ENCODE results near the gene DNM3.
A peak's percentile ranks its signal among the peaks of the same experiment; 100 is the strongest.
"Not testable (repeated sequence)": the region's sequence is repeated elsewhere in the genome, so short reads cannot be mapped to it uniquely, and the experiment has no call there.

Gene DNM3

GRCh38 chr1:172040466-172040865, 199.2 kb downstream of the DNM3 start:
- Histone ChIP-seq H3K27ac (ENCODE audit: low read depth, low read length) (no peak overlapping the region), H3K36me3 (ENCODE audit: control insufficient read depth, insufficient read depth, low read length) (no peaks in the 10 kb centered on the region), H3K4me3 (ENCODE audit: low read length) (no peak overlapping the region), H3K4me1 (ENCODE audit: control insufficient read depth, insufficient read depth, low read length) (no peaks in the 10 kb centered on the region), H3K9ac (ENCODE audit: low read length) (no peak overlapping the region), H3K27me3 (ENCODE audit: control insufficient read depth, insufficient read depth, low read length) (no peaks in the 10 kb centered on the region)

GRCh38 chr1:172041102-172041501, 199.8 kb downstream of the DNM3 start:
- no peaks in the 10 kb centered on the region for H3K27me3 ChIP-seq (ENCODE audit: control insufficient read depth, insufficient read depth, low read length)
- H3K4me3 ChIP-seq (ENCODE audit: low read length), result no peak overlapping the region
- H3K4me1 ChIP-seq (ENCODE audit: control insufficient read depth, insufficient read depth, low read length), result no peaks in the 10 kb centered on the region
- no peak overlapping the region for H3K27ac ChIP-seq (ENCODE audit: low read depth, low read length)
- H3K9ac ChIP-seq (ENCODE audit: low read length), result no peak overlapping the region
- H3K36me3 ChIP-seq (ENCODE audit: control insufficient read depth, insufficient read depth, low read length), result no peaks in the 10 kb centered on the region

GRCh38 chr1:172041742-172042141, 200.4 kb downstream of the DNM3 start:
- no peaks in the 10 kb centered on the region for H3K4me1 ChIP-seq (ENCODE audit: control insufficient read depth, insufficient read depth, low read length)
- H3K9ac ChIP-seq (ENCODE audit: low read length), result no peak overlapping the region
- no peak overlapping the region for H3K4me3 ChIP-seq (ENCODE audit: low read length)
- no peak overlapping the region for H3K27ac ChIP-seq (ENCODE audit: low read depth, low read length)
- H3K36me3 ChIP-seq (ENCODE audit: control insufficient read depth, insufficient read depth, low read length), result no peaks in the 10 kb centered on the region
- no peaks in the 10 kb centered on the region for H3K27me3 ChIP-seq (ENCODE audit: control insufficient read depth, insufficient read depth, low read length)

- Histone ChIP-seq H3K36me3 (ENCODE audit: control insufficient read depth, insufficient read depth, low read length) (no peaks in the 10 kb centered on the region), H3K27ac (ENCODE audit: low read depth, low read length) (no peak overlapping the region), H3K27me3 (ENCODE audit: control insufficient read depth, insufficient read depth, low read length) (no peaks in the 10 kb centered on the region), H3K4me3 (ENCODE audit: low read length) (no peak overlapping the region), H3K9ac (ENCODE audit: low read length) (no peak overlapping the region), H3K4me1 (ENCODE audit: control insufficient read depth, insufficient read depth, low read length) (no peaks in the 10 kb centered on the region)
Observed at GRCh38 chr1:172043900-172044299, 202.6 kb downstream of the DNM3 start.

GRCh38 chr1:172051898-172052297, 210.6 kb downstream of the DNM3 start:
- no peak overlapping the region for H3K9ac ChIP-seq (ENCODE audit: low read length)
- H3K4me1 ChIP-seq (ENCODE audit: control insufficient read depth, insufficient read depth, low read length), result no peaks in the 10 kb centered on the region
- H3K36me3 ChIP-seq (ENCODE audit: control insufficient read depth, insufficient read depth, low read length), result no peaks in the 10 kb centered on the region
- H3K27me3 ChIP-seq (ENCODE audit: control insufficient read depth, insufficient read depth, low read length), result no peaks in the 10 kb centered on the region
- H3K4me3 ChIP-seq (ENCODE audit: low read length), result no peak overlapping the region
- H3K27ac ChIP-seq (ENCODE audit: low read depth, low read length), result no peak overlapping the region

GRCh38 chr1:172054172-172054571, 212.9 kb downstream of the DNM3 start:
- no peak overlapping the region for H3K27ac ChIP-seq (ENCODE audit: low read depth, low read length)
- no peaks in the 10 kb centered on the region for H3K4me1 ChIP-seq (ENCODE audit: control insufficient read depth, insufficient read depth, low read length)
- no peaks in the 10 kb centered on the region for H3K27me3 ChIP-seq (ENCODE audit: control insufficient read depth, insufficient read depth, low read length)
- no peaks in the 10 kb centered on the region for H3K36me3 ChIP-seq (ENCODE audit: control insufficient read depth, insufficient read depth, low read length)
- no peak overlapping the region for H3K4me3 ChIP-seq (ENCODE audit: low read length)
- H3K9ac ChIP-seq (ENCODE audit: low read length), result no peak overlapping the region

GRCh38 chr1:172055816-172056419, 214.6 kb downstream of the DNM3 start:
- H3K27ac ChIP-seq (ENCODE audit: low read depth, low read length); H3K4me3 ChIP-seq (ENCODE audit: low read length); H3K27me3 ChIP-seq (ENCODE audit: control insufficient read depth, insufficient read depth, low read length); H3K4me1 ChIP-seq (ENCODE audit: control insufficient read depth, insufficient read depth, low read length); H3K36me3 ChIP-seq (ENCODE audit: control insufficient read depth, insufficient read depth, low read length); H3K9ac ChIP-seq (ENCODE audit: low read length): not testable (repeated sequence)

GRCh38 chr1:172068334-172068733, 227.0 kb downstream of the DNM3 start:
- Histone ChIP-seq H3K36me3 (ENCODE audit: control insufficient read depth, insufficient read depth, low read length) (no peaks in the 10 kb centered on the region), H3K4me1 (ENCODE audit: control insufficient read depth, insufficient read depth, low read length) (no peaks in the 10 kb centered on the region), H3K9ac (ENCODE audit: low read length) (no peak overlapping the region), H3K27ac (ENCODE audit: low read depth, low read length) (no peak overlapping the region), H3K27me3 (ENCODE audit: control insufficient read depth, insufficient read depth, low read length) (no peaks in the 10 kb centered on the region), H3K4me3 (ENCODE audit: low read length) (no peak overlapping the region)

- Histone ChIP-seq H3K27ac (ENCODE audit: low read depth, low read length) (no peak overlapping the region), H3K27me3 (ENCODE audit: control insufficient read depth, insufficient read depth, low read length) (no peaks in the 10 kb centered on the region), H3K36me3 (ENCODE audit: control insufficient read depth, insufficient read depth, low read length) (no peaks in the 10 kb centered on the region), H3K9ac (ENCODE audit: low read length) (no peak overlapping the region), H3K4me3 (ENCODE audit: low read length) (no peak overlapping the region), H3K4me1 (ENCODE audit: control insufficient read depth, insufficient read depth, low read length) (no peaks in the 10 kb centered on the region)
Observed at GRCh38 chr1:172069051-172069450, 227.8 kb downstream of the DNM3 start.

- Histone ChIP-seq H3K27me3 (ENCODE audit: control insufficient read depth, insufficient read depth, low read length) (no peaks in the 10 kb centered on the region), H3K27ac (ENCODE audit: low read depth, low read length) (no peak overlapping the region), H3K9ac (ENCODE audit: low read length) (no peak overlapping the region), H3K36me3 (ENCODE audit: control insufficient read depth, insufficient read depth, low read length) (no peaks in the 10 kb centered on the region), H3K4me3 (ENCODE audit: low read length) (no peak overlapping the region), H3K4me1 (ENCODE audit: control insufficient read depth, insufficient read depth, low read length) (no peaks in the 10 kb centered on the region)
Observed at GRCh38 chr1:172069534-172069933, 228.2 kb downstream of the DNM3 start.

GRCh38 chr1:172070055-172070454, 228.8 kb downstream of the DNM3 start:
- Histone ChIP-seq H3K36me3 (ENCODE audit: control insufficient read depth, insufficient read depth, low read length) (no peaks in the 10 kb centered on the region), H3K27me3 (ENCODE audit: control insufficient read depth, insufficient read depth, low read length) (no peaks in the 10 kb centered on the region), H3K4me3 (ENCODE audit: low read length) (no peak overlapping the region), H3K4me1 (ENCODE audit: control insufficient read depth, insufficient read depth, low read length) (no peaks in the 10 kb centered on the region), H3K27ac (ENCODE audit: low read depth, low read length) (no peak overlapping the region), H3K9ac (ENCODE audit: low read length) (no peak overlapping the region)

GRCh38 chr1:172071746-172072145, 230.4 kb downstream of the DNM3 start:
- no peak overlapping the region for H3K4me3 ChIP-seq (ENCODE audit: low read length)
- peak overlapping the region; percentile 6 for H3K27ac ChIP-seq (ENCODE audit: low read depth, low read length)
- no peak overlapping the region for H3K9ac ChIP-seq (ENCODE audit: low read length)
- no peaks in the 10 kb centered on the region for H3K36me3 ChIP-seq (ENCODE audit: control insufficient read depth, insufficient read depth, low read length)
- no peaks in the 10 kb centered on the region for H3K27me3 ChIP-seq (ENCODE audit: control insufficient read depth, insufficient read depth, low read length)
- no peaks in the 10 kb centered on the region for H3K4me1 ChIP-seq (ENCODE audit: control insufficient read depth, insufficient read depth, low read length)

- H3K4me1 ChIP-seq (ENCODE audit: control insufficient read depth, insufficient read depth, low read length); H3K27me3 ChIP-seq (ENCODE audit: control insufficient read depth, insufficient read depth, low read length); H3K36me3 ChIP-seq (ENCODE audit: control insufficient read depth, insufficient read depth, low read length); H3K27ac ChIP-seq (ENCODE audit: low read depth, low read length); H3K4me3 ChIP-seq (ENCODE audit: low read length); H3K9ac ChIP-seq (ENCODE audit: low read length): not testable (repeated sequence)
Observed at GRCh38 chr1:172079859-172080258, 238.6 kb downstream of the DNM3 start.
